ENCODE measurements around the gene CCNJL.

The CCNJL gene

DNA sequence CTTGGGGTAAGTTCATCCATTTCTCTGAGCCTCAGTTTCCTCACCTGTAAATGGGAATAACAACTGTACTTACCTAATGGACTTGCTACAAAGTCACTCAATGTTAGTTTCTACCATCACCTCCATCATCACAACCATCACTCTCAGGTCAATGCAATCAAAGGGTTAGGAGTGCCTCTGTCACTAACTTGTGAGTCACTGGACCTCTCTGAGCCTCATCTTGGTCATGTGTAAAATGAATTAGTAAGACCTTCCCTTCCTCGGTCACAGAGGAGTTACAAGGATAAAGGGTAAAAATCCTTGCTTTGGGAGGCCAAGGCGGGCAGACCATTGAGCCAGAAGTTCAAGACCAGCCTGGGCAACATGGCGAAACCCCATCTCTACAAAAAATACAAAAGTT, 70.2 kb downstream of the CCNJL start:
- Histone ChIP-seq H3K27me3 (no peaks in the 10 kb centered on the region), H3K4me1 (peaks cover 10% of the 10 kb centered on the region), H3K9me3 (no peaks in the 10 kb centered on the region), H3K36me3 (no peaks in the 10 kb centered on the region), H3K4me3 (ENCODE audit: low read depth, low read length) (no peak overlapping the region)
- no peak for DNase-seq
- TF ChIP-seq, protein P1, sequence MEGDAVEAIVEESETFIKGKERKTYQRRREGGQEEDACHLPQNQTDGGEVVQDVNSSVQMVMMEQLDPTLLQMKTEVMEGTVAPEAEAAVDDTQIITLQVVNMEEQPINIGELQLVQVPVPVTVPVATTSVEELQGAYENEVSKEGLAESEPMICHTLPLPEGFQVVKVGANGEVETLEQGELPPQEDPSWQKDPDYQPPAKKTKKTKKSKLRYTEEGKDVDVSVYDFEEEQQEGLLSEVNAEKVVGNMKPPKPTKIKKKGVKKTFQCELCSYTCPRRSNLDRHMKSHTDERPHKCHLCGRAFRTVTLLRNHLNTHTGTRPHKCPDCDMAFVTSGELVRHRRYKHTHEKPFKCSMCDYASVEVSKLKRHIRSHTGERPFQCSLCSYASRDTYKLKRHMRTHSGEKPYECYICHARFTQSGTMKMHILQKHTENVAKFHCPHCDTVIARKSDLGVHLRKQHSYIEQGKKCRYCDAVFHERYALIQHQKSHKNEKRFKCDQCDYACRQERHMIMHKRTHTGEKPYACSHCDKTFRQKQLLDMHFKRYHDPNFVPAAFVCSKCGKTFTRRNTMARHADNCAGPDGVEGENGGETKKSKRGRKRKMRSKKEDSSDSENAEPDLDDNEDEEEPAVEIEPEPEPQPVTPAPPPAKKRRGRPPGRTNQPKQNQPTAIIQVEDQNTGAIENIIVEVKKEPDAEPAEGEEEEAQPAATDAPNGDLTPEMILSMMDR (IDR thresholded peaks at IDR 0.05; ENCODE audit: low read depth, low read length): no peak

- no peak overlapping the region for H3K4me3 ChIP-seq (ENCODE audit: low read depth, low read length)
- TF ChIP-seq, protein P1 (IDR thresholded peaks at IDR 0.05; ENCODE audit: low read depth, low read length): no peak
- no peaks in the 10 kb centered on the region for H3K36me3 ChIP-seq
- peaks cover under 1% of the 10 kb centered on the region; the same call in 1 of the 2 replicates for H3K4me1 ChIP-seq
- DNase-seq: no peak
- no peaks in the 10 kb centered on the region for H3K9me3 ChIP-seq
- H3K27me3 ChIP-seq: no peaks in the 10 kb centered on the region
Observed at GRCh38 chr5:160240350-160240749, 72.0 kb downstream of the CCNJL start.

GRCh38 chr5:160237571-160238093, 74.7 kb downstream of the CCNJL start:
- H3K27me3 ChIP-seq: no peaks in the 10 kb centered on the region
- H3K4me3 ChIP-seq (ENCODE audit: low read depth, low read length): no peak overlapping the region
- H3K9me3 ChIP-seq: no peaks in the 10 kb centered on the region
- no peaks in the 10 kb centered on the region for H3K36me3 ChIP-seq
- TF ChIP-seq, protein P1 (IDR thresholded peaks at IDR 0.05; ENCODE audit: low read depth, low read length): no peak
- DNase-seq: no peak
- no peaks in the 10 kb centered on the region for H3K4me1 ChIP-seq

DNA sequence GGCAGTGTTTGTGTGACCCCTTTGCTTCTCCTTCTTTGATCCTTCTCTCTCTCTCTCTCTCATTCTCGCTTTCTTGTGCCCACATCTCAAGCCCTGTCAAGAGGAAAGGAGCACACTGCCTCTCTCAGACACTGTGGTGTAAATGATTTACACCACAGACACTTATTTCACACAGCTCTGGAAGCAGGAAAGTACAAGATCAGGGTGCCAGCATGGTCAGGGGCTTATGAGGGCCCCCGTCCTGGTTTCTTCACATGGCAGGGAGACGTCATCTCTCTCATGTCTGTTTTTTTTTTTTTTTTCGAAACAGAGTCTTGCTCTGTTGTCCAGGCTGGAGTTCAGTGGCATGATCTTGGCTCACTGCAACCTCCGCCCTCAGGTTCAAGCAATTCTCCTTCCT, 76.6 kb downstream of the CCNJL start:
- H3K27me3 ChIP-seq: no peaks in the 10 kb centered on the region
- TF ChIP-seq, protein P1 (IDR thresholded peaks at IDR 0.05; ENCODE audit: low read depth, low read length): no peak

DNA sequence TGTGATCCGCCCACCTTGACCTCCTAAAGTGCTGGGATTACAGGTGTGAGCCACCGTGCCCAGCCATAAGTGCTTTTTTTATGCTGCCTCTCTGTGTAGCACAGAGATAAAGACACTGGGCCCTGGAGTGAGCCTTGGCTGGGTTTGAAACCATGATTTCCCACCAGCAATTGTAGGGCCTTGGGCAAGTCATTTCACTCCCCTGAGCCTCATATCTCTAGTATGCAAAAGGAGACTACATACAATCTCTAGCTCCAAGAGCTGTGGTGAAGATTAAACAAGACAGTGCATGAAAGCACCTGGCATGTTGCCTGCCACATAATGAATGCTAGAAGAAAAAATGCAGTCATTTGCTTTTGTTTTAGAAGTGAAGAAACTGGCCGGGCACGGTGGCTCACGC, 79.1 kb downstream of the CCNJL start:
- Histone ChIP-seq H3K27me3 (no peaks in the 10 kb centered on the region), H3K36me3 (no peaks in the 10 kb centered on the region), H3K4me3 (ENCODE audit: low read depth, low read length) (no peak overlapping the region), H3K4me1 (no peaks in the 10 kb centered on the region), H3K9me3 (no peaks in the 10 kb centered on the region)
- no peak for DNase-seq
- TF ChIP-seq, protein P1 (IDR thresholded peaks at IDR 0.05; ENCODE audit: low read depth, low read length): no peak

More for the DNA sequence above, 76.6 kb downstream of the CCNJL start:
- H3K36me3 ChIP-seq: no peaks in the 10 kb centered on the region
- H3K9me3 ChIP-seq: no peaks in the 10 kb centered on the region
- DNase-seq: no peak
- no peaks in the 10 kb centered on the region for H3K4me1 ChIP-seq
- H3K4me3 ChIP-seq (ENCODE audit: low read depth, low read length): no peak overlapping the region

DNA sequence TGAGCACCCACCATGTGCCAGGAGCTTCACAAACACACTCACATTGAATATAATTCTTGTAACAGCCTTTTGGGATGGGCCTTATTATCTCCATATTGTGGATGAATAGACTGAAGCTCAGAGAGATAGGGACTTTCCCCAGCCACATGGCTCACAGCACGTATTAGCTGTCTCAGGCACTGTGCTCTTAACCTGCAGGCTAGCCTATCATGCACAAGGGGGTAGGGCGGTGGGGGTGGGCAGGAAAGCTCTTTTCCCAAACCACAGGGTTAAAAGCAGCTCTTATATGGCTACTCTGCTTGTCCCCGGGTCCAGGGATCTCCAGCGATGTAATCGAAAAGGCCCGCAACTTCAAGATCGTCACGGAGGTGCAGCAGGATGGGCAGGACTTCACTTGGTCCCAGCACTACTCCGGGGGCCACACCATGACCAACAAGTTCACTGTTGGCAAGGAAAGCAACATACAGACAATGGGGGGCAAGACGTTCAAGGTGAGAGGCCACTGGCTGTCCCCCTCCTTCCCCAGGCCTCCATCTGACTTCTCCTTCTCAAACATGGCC, 80.5 kb downstream of the CCNJL start:
- Histone ChIP-seq H3K9me3 (no peaks in the 10 kb centered on the region), H3K4me3 (ENCODE audit: low read depth, low read length) (no peak overlapping the region), H3K36me3 (no peaks in the 10 kb centered on the region), H3K27me3 (no peaks in the 10 kb centered on the region), H3K4me1 (no peaks in the 10 kb centered on the region)
- TF ChIP-seq, protein P1 (IDR thresholded peaks at IDR 0.05; ENCODE audit: low read depth, low read length): no peak
- DNase-seq: no peak
